Subcutaneous abdominal adipose tissue (tissue), 5 donors: ENCODE measurements around the gene CHRNB4.

Experiments
- H3K27ac ChIP-seq: one replicate; pipeline ENCODE4 v1.7.0; 2013; ENCODE audit warnings: low read depth, mild to moderate bottlenecking, inconsistent platforms, low read length, moderate library complexity
- H3K27me3 ChIP-seq, 5 donors: one replicate each; pipeline ENCODE4 v1.7.0; 2013; ENCODE audit warnings: low read length in 5 of 5, inconsistent platforms in 1 of 5; ENCODE audit not compliant: control insufficient read depth in 5 of 5, insufficient read depth in 4 of 5
- H3K36me3 ChIP-seq, 5 donors: one replicate each; pipeline ENCODE4 v1.7.0; 2013; ENCODE audit warnings: low read length in 5 of 5; ENCODE audit not compliant: control insufficient read depth in 5 of 5, insufficient read depth in 5 of 5
- H3K4me1 ChIP-seq, 5 donors: one replicate each; pipeline ENCODE4 v1.7.0; 2013; ENCODE audit warnings: low read length in 5 of 5, mild to moderate bottlenecking in 3 of 5, moderate library complexity in 1 of 5; ENCODE audit not compliant: control insufficient read depth in 5 of 5, insufficient read depth in 5 of 5
- H3K4me3 ChIP-seq, 5 donors: one replicate each; pipeline ENCODE4 v1.7.0; 2013; ENCODE audit warnings: low read length in 5 of 5, low read depth in 1 of 5
- H3K9ac ChIP-seq, 5 donors: one replicate each; pipeline ENCODE4 v1.7.0; 2013; ENCODE audit warnings: low read length in 5 of 5, mild to moderate bottlenecking in 4 of 5, moderate library complexity in 3 of 5
- H3K9me3 ChIP-seq, 5 donors: one replicate each; pipeline ENCODE4 v1.7.0; 2013; ENCODE audit warnings: low read length in 5 of 5; ENCODE audit not compliant: control insufficient read depth in 5 of 5
- donor health status: healthy.
- donor health status: healthy.
- donor health status: healthy.
- donor health status: healthy.
- donor health status: healthy.

CHRNB4 gene

GRCh38 chr15:78668987-78669386 is 28.0 kb upstream of the CHRNB4 start:
- Histone ChIP-seq H3K9me3 (peaks cover 0 to 6% (median 0%) of the 10 kb centered on the region in 5 donors), H3K36me3 (no peaks in the 10 kb centered on the region), H3K27me3 (peaks cover 0 to 5% (median 0%) of the 10 kb centered on the region in 5 donors), H3K9ac (no peak overlapping the region), H3K4me1 (peaks cover 0 to 24% (median 7%) of the 10 kb centered on the region in 5 donors), H3K4me3 (no peak overlapping the region), H3K27ac (no peak overlapping the region)

DNA sequence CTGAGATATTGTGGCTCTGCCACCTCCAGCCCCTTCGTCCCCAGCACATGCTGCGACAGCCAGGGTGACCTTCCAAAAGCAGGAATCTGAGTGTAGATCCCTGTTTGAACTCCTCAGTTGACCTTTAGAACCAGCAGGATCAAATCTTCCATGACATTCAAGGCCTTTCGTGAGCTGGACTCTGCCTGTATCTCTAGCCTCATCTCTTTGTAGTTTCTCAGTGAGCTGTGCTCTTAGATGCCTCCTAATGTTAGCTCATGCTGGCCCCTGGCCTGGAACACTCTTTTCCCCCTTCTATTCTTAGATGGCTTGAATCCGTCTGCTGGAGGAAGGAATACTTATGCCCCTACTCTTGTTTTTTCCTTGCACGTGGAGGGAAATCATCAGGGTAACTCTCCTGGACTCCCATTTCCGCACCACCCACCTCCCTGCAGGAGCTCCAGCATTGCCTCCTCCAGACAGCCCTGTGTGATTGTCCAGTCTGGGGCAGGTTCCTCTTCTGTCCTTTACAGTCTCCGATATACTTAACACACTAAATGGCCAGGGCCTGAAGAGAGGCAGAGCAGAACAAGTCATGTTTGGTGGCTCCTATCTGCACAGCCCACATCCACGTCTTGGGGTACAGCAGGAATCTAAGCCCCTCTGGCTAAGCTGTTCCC is 26.7 kb upstream of the CHRNB4 start:
- H3K27me3 ChIP-seq = peaks cover 0 to 5% (median 0%) of the 10 kb centered on the region in 5 donors
- no peak overlapping the region for H3K4me3 ChIP-seq
- no peaks in the 10 kb centered on the region for H3K9me3 ChIP-seq
- H3K36me3 ChIP-seq = no peaks in the 10 kb centered on the region
- H3K4me1 ChIP-seq = peaks cover 0 to 14% (median 3%) of the 10 kb centered on the region in 5 donors
- no peak overlapping the region for H3K9ac ChIP-seq
- no peak overlapping the region for H3K27ac ChIP-seq

DNA sequence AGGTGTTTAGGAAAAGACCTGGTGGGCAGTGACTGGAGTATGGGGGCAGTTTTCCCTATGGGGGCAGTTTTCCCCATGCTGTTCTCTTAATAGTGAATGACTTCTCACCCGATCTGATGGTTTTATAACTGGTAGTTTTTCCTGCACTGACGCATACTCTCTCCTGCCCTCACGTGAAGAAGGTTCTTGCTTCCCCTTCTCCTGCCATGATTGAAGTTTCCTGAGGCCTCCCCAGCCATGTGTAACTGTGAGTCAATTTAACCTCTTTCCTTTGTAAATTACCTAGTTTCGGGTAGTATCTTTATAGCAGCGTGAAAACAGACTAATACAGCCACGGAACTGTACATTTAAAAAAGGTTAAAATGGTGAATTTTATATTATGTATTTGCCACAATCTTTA is 25.0 kb upstream of the CHRNB4 start:
- Histone ChIP-seq H3K9me3 (no peaks in the 10 kb centered on the region), H3K4me3 (no peak overlapping the region), H3K27ac (no peak overlapping the region), H3K36me3 (no peaks in the 10 kb centered on the region), H3K27me3 (peaks cover 0 to 7% (median 2%) of the 10 kb centered on the region in 5 donors), H3K4me1 (no peaks in the 10 kb centered on the region), H3K9ac (no peak overlapping the region)

DNA sequence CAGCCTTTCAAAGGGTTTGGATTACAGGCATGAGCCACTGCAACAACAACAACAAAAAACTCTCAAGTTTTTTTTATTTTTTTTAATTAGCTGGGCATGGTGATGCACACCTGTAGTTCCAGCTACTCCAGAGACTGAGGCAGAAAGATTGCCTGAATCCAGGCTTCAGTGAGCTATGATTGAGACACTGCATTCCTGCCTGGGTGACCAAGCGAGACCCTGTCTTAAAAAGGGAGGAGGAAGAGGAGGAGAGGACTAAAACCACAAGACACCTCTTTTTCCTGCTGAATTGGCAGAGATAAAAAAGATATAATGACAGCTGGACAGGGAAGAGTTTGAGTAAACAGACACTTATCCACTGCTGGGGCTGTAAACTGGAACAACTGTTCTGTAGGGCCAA is 22.7 kb upstream of the CHRNB4 start:
- Histone ChIP-seq H3K27ac (no peak overlapping the region), H3K9ac (no peak overlapping the region), H3K4me1 (no peaks in the 10 kb centered on the region), H3K9me3 (no peaks in the 10 kb centered on the region), H3K4me3 (no peak overlapping the region), H3K27me3 (peaks cover 0 to 7% (median 4%) of the 10 kb centered on the region in 5 donors), H3K36me3 (no peaks in the 10 kb centered on the region)

GRCh38 chr15:78662028-78662427 is 21.0 kb upstream of the CHRNB4 start:
- no peaks in the 10 kb centered on the region for H3K9me3 ChIP-seq
- H3K4me3 ChIP-seq = no peak overlapping the region
- H3K4me1 ChIP-seq = no peaks in the 10 kb centered on the region
- no peaks in the 10 kb centered on the region for H3K36me3 ChIP-seq
- peaks cover 0 to 7% (median 2%) of the 10 kb centered on the region in 5 donors for H3K27me3 ChIP-seq
- no peak overlapping the region for H3K9ac ChIP-seq
- no peak overlapping the region for H3K27ac ChIP-seq

DNA sequence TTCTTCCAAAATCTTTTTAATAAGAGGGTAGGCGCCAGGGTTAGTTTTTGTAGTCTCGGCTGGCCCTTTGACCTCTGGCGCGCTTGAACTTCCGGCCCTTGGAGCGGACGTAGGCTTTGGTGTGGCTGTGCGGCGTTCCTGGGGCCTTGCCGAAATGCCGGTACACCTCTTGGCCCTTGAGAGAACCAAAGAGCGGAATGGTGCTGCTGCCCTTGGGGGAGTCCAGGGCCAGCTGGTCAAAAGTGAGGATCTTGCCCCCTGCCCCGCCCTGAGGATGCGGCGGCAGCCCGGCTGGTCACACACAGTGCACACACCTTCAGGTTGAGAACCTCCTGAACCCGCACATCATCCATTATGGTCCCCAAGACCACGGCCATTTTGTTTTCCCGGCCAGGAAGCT is 20.0 kb upstream of the CHRNB4 start:
- Histone ChIP-seq H3K27ac (no peak overlapping the region), H3K9ac (no peak overlapping the region), H3K4me1 (no peaks in the 10 kb centered on the region), H3K27me3 (peaks cover 0 to 7% (median 2%) of the 10 kb centered on the region in 5 donors), H3K4me3 (no peak overlapping the region), H3K36me3 (no peaks in the 10 kb centered on the region), H3K9me3 (no peaks in the 10 kb centered on the region)

GRCh38 chr15:78660584-78660983 is 19.6 kb upstream of the CHRNB4 start:
- no peaks in the 10 kb centered on the region for H3K9me3 ChIP-seq
- H3K9ac ChIP-seq = no peak overlapping the region
- H3K27ac ChIP-seq = no peak overlapping the region
- no peaks in the 10 kb centered on the region for H3K4me1 ChIP-seq
- H3K27me3 ChIP-seq = peaks cover 0 to 7% (median 2%) of the 10 kb centered on the region in 5 donors
- H3K4me3 ChIP-seq = no peak overlapping the region
- no peaks in the 10 kb centered on the region for H3K36me3 ChIP-seq

DNA sequence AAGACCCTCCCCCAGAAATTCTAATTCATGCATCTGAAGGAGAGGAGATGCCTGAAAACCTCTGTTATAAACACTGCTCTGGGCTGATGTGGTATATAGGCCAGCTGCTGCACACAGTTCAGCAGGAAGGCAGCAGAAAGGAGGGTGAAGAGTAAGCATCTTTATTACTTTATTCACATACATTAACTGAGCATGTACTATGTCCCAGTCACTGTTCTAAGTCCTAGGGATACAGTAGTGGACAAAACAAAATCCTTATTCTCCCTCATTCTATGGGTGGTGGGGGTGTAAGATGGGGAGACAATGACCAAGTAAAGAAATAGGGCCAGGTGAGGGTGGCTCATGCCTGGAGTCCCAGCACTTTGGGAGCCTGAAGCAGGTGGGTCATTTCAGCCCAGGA is 17.8 kb upstream of the CHRNB4 start:
- H3K27ac ChIP-seq = no peak overlapping the region
- no peaks in the 10 kb centered on the region for H3K36me3 ChIP-seq
- no peaks in the 10 kb centered on the region for H3K9me3 ChIP-seq
- no peaks in the 10 kb centered on the region for H3K4me1 ChIP-seq
- no peak overlapping the region for H3K9ac ChIP-seq
- peaks cover 0 to 7% (median 6%) of the 10 kb centered on the region in 5 donors for H3K27me3 ChIP-seq
- no peak overlapping the region for H3K4me3 ChIP-seq

GRCh38 chr15:78654272-78654671 is 13.3 kb upstream of the CHRNB4 start:
- no peak overlapping the region for H3K4me3 ChIP-seq
- H3K27ac ChIP-seq = no peak overlapping the region
- H3K27me3 ChIP-seq = peaks cover 0 to 6% (median 4%) of the 10 kb centered on the region in 5 donors
- no peaks in the 10 kb centered on the region for H3K9me3 ChIP-seq
- no peaks in the 10 kb centered on the region for H3K4me1 ChIP-seq
- H3K9ac ChIP-seq = no peak overlapping the region
- no peaks in the 10 kb centered on the region for H3K36me3 ChIP-seq

DNA sequence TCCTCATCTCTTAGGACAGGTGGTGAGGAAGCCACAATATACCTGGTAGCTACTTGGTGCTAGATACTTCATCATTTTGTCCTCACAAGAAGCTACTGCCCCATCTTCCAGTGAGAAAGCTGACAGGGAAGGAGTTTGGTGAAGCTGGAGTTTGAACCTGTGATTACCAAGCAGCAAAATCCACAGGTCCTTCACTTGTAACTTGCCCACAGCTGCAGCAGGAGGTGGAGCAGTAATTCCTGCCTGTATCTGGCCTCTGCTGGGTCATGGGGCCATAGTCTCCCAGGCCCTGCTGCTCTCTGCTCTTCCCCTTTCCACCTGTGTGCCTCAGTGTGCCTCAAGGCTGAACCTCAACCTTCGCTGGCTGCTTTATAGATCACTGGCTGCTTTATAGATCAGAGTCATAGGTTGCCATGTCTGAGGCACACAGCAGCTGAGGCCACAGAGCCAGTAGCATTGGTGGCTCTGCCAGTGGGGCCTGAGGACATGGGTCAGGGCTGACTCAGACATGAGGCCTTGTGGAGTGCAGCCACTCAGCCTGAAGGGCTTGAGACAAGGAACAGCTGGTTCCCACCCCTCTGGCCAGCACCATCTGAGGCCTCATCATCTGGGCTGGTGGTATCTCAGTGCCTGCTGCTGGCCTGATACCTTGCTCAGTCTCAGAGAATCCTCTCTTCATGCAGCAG is 11.1 kb upstream of the CHRNB4 start:
- H3K27ac ChIP-seq = no peak overlapping the region

More for the DNA sequence above, 11.1 kb upstream of the CHRNB4 start:
- H3K4me3 ChIP-seq = no peak overlapping the region
- no peaks in the 10 kb centered on the region for H3K36me3 ChIP-seq
- H3K4me1 ChIP-seq = no peaks in the 10 kb centered on the region
- H3K27me3 ChIP-seq = peaks cover 0 to 6% (median 4%) of the 10 kb centered on the region in 5 donors
- no peak overlapping the region for H3K9ac ChIP-seq
- no peaks in the 10 kb centered on the region for H3K9me3 ChIP-seq
